LNCAP (cell line): Measurements from ENCODE around the gene DDX41.

Experiments used
- CTCF ChIP-seq: fragments of 450-650 bp; IDR thresholded peaks from 2 replicates; pipeline ENCODE4 v1.5.1; 2017; ENCODE audit warnings: mild to moderate bottlenecking

Gene DDX41

GRCh38 chr5:177503351-177504085 lies 13.2 kb downstream of the DDX41 start:
- no peak for TF ChIP-seq CTCF

GRCh38 chr5:177502886-177503285 lies 13.9 kb downstream of the DDX41 start:
- no peak for TF ChIP-seq CTCF

GRCh38 chr5:177501874-177502678 lies 14.7 kb downstream of the DDX41 start:
- TF ChIP-seq CTCF = no peak

- peak; percentile 96 for TF ChIP-seq CTCF
These were observed 15.9 kb downstream of the DDX41 start for GRCh38 chr5:177500685-177501522.

- TF ChIP-seq CTCF = no peak
These were observed 16.9 kb downstream of the DDX41 start for GRCh38 chr5:177499842-177500241.

GRCh38 chr5:177498013-177498787 lies 18.6 kb downstream of the DDX41 start:
- no peak for TF ChIP-seq CTCF
